ENCODE measurements around the gene SCTR. TPM values are rescaled to one million over a fixed set of nuclear protein-coding genes. Genes with fewer than 3 reads are reported as not detected.

The SCTR gene
- total RNA-seq, 2 donors from 2014 or later: not detected

- Histone ChIP-seq H3K4me3 (no peak overlapping the region), H3K4me1 (ENCODE audit: control insufficient read depth in 1 of 2, low read depth in 2 of 2) (peaks cover 3 to 25% of the 10 kb centered on the region in 2 donors), H3K27me3 (replicated peaks; ENCODE audit: insufficient read depth) (no peaks in the 10 kb centered on the region), H3K27ac (no peak overlapping the region), H3K9me3 (no peaks in the 10 kb centered on the region), H3K36me3 (no peaks in the 10 kb centered on the region)
- ATAC-seq (ENCODE audit: insufficient number of reproducible peaks, low FRiP score, low read depth): no peak
- no peak for TF ChIP-seq CTCF (IDR thresholded peaks at IDR 0.05)
- no peak for DNase-seq (ENCODE audit: low spot score)
These were observed 89.0 kb downstream of the SCTR start for GRCh38 chr2:119435081-119435952.

- Histone ChIP-seq H3K27ac (no peak overlapping the region), H3K4me1 (ENCODE audit: control insufficient read depth in 1 of 2, low read depth in 2 of 2) (peaks cover 3 to 25% of the 10 kb centered on the region in 2 donors), H3K9me3 (no peaks in the 10 kb centered on the region), H3K36me3 (no peaks in the 10 kb centered on the region), H3K4me3 (no peak overlapping the region), H3K27me3 (replicated peaks; ENCODE audit: insufficient read depth) (no peaks in the 10 kb centered on the region)
- ATAC-seq (ENCODE audit: insufficient number of reproducible peaks, low FRiP score, low read depth) (no peak), DNase-seq (ENCODE audit: low spot score) (no peak)
- TF ChIP-seq CTCF (IDR thresholded peaks at IDR 0.05): no peak
These were observed 89.6 kb downstream of the SCTR start for GRCh38 chr2:119434664-119435063.

- DNase-seq (ENCODE audit: low spot score) (no peak), ATAC-seq (ENCODE audit: insufficient number of reproducible peaks, low FRiP score, low read depth) (no peak)
- Histone ChIP-seq H3K27me3 (replicated peaks; ENCODE audit: insufficient read depth) (no peaks in the 10 kb centered on the region), H3K9me3 (no peaks in the 10 kb centered on the region), H3K4me3 (no peak overlapping the region), H3K4me1 (ENCODE audit: control insufficient read depth in 1 of 2, low read depth in 2 of 2) (peaks cover 3 to 25% of the 10 kb centered on the region in 2 donors), H3K27ac (no peak overlapping the region), H3K36me3 (no peaks in the 10 kb centered on the region)
- TF ChIP-seq CTCF (IDR thresholded peaks at IDR 0.05): no peak
These were observed 90.5 kb downstream of the SCTR start for GRCh38 chr2:119433636-119434327.

- Histone ChIP-seq H3K4me3 (peak overlapping the region; percentile 80), H3K27ac (peak overlapping the region in 1 of 2 donors; percentile 27), H3K27me3 (replicated peaks; ENCODE audit: insufficient read depth) (no peaks in the 10 kb centered on the region), H3K36me3 (no peaks in the 10 kb centered on the region), H3K9me3 (no peaks in the 10 kb centered on the region), H3K4me1 (ENCODE audit: control insufficient read depth in 1 of 2, low read depth in 2 of 2) (peaks cover 3 to 25% of the 10 kb centered on the region in 2 donors)
- DNase-seq (ENCODE audit: low spot score): no peak
- no peak for TF ChIP-seq CTCF (IDR thresholded peaks at IDR 0.05)
- ATAC-seq (ENCODE audit: insufficient number of reproducible peaks, low FRiP score, low read depth): no peak
These were observed 91.3 kb downstream of the SCTR start for GRCh38 chr2:119432851-119433522.

Data from thoracic aorta (tissue), 2 donors.